GM23338 (cell line): Measurements from ENCODE around the gene METTL22.

ENCODE experiments used
- CREB1 ChIP-seq: fragments of 250-450 bp; sonication (Bioruptor Pico); IDR thresholded peaks from 2 replicates; pipeline ENCODE4 v1.5.0; 2020; ENCODE audit warnings: low read depth, mild to moderate bottlenecking, moderate library complexity
- EZH2 ChIP-seq: fragments of 200-600 bp; sonication (generic); IDR thresholded peaks from one replicate; pipeline ENCODE4 v1.8.0; 2017; ENCODE audit warnings: antibody characterized with exemption, mild to moderate bottlenecking, low read depth; ENCODE audit not compliant: unreplicated experiment
- EZH2phosphoT487 ChIP-seq: fragments of 200-600 bp; sonication (generic); IDR thresholded peaks from one replicate; pipeline ENCODE4 v1.8.1; 2018; ENCODE audit warnings: antibody characterized with exemption; ENCODE audit not compliant: unreplicated experiment
- JUNB ChIP-seq: IDR thresholded peaks from one replicate; pipeline ENCODE4 v1.6.1; 2016; ENCODE audit warnings: antibody characterized with exemption; ENCODE audit not compliant: unreplicated experiment
- POLR2AphosphoS5 ChIP-seq: IDR thresholded peaks from 2 replicates; pipeline ENCODE4 v1.6.1; 2016; ENCODE audit warnings: antibody characterized with exemption, low read depth
- ZNF114 ChIP-seq: fragments of 250-450 bp; sonication (Bioruptor Pico); IDR thresholded peaks from 2 replicates; pipeline ENCODE4 v1.5.0; 2020; ENCODE audit warnings: mild to moderate bottlenecking, moderate library complexity
- TF ChIP-seq, protein P1 (sequence below), 2 experiments: fragments of 200-600 bp in 1 of 2; sonication (generic) in 1 of 2; conservative IDR thresholded peaks; 2 replicates each; pipeline versions ENCODE4 v1.5.1 to v1.6.1; 2016 to 2017; ENCODE audit warnings: antibody characterized with exemption in 2 of 2, low read depth in 2 of 2, mild to moderate bottlenecking in 2 of 2, moderate library complexity in 1 of 2
- TF ChIP-seq, protein P2 (sequence below): IDR thresholded peaks from one replicate; pipeline ENCODE4 v1.6.1; 2018; ENCODE audit warnings: antibody characterized with exemption; ENCODE audit not compliant: unreplicated experiment

DNA sequence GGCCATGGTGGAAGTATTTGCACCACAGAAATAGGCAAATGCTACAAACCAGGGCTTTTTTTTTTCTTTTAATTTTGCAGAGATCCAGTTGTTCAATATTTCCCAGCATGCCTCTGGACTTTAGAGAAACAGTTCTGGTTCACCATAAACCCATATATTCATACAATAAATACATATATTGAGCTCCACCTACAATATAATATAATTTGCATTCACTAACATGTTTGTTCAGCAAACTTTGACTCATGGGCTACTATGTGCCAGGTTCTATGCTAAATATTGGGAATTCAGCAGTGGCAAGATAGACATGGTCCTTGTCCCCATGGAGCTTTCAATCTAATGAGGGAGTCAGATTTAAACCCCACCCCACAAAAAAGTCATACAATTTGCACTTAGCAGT lies 34.4 kb upstream of the METTL22 start:
- TF ChIP-seq, protein P1, sequence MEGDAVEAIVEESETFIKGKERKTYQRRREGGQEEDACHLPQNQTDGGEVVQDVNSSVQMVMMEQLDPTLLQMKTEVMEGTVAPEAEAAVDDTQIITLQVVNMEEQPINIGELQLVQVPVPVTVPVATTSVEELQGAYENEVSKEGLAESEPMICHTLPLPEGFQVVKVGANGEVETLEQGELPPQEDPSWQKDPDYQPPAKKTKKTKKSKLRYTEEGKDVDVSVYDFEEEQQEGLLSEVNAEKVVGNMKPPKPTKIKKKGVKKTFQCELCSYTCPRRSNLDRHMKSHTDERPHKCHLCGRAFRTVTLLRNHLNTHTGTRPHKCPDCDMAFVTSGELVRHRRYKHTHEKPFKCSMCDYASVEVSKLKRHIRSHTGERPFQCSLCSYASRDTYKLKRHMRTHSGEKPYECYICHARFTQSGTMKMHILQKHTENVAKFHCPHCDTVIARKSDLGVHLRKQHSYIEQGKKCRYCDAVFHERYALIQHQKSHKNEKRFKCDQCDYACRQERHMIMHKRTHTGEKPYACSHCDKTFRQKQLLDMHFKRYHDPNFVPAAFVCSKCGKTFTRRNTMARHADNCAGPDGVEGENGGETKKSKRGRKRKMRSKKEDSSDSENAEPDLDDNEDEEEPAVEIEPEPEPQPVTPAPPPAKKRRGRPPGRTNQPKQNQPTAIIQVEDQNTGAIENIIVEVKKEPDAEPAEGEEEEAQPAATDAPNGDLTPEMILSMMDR (conservative IDR thresholded peaks at IDR 0.05; ENCODE audit: low read depth in 2 of 2): no peak
- TF ChIP-seq POLR2AphosphoS5 (no peak), CREB1 (CRISPR knock-in tag) (no peak), JUNB (no peak), EZH2phosphoT487 (no peak), EZH2 (no peak), ZNF114 (CRISPR knock-in tag) (no peak)
- TF ChIP-seq, protein P2, sequence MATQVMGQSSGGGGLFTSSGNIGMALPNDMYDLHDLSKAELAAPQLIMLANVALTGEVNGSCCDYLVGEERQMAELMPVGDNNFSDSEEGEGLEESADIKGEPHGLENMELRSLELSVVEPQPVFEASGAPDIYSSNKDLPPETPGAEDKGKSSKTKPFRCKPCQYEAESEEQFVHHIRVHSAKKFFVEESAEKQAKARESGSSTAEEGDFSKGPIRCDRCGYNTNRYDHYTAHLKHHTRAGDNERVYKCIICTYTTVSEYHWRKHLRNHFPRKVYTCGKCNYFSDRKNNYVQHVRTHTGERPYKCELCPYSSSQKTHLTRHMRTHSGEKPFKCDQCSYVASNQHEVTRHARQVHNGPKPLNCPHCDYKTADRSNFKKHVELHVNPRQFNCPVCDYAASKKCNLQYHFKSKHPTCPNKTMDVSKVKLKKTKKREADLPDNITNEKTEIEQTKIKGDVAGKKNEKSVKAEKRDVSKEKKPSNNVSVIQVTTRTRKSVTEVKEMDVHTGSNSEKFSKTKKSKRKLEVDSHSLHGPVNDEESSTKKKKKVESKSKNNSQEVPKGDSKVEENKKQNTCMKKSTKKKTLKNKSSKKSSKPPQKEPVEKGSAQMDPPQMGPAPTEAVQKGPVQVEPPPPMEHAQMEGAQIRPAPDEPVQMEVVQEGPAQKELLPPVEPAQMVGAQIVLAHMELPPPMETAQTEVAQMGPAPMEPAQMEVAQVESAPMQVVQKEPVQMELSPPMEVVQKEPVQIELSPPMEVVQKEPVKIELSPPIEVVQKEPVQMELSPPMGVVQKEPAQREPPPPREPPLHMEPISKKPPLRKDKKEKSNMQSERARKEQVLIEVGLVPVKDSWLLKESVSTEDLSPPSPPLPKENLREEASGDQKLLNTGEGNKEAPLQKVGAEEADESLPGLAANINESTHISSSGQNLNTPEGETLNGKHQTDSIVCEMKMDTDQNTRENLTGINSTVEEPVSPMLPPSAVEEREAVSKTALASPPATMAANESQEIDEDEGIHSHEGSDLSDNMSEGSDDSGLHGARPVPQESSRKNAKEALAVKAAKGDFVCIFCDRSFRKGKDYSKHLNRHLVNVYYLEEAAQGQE: no peak
